Keratinocyte (primary cell): ENCODE data around the gene ZNF780A. TPM values are rescaled to one million over a fixed set of nuclear protein-coding genes. Genes with fewer than 3 reads are reported as not detected.
"Not testable (repeated sequence)": the region's sequence is repeated elsewhere in the genome, so short reads cannot be mapped to it uniquely, and the experiment has no call there.

Experiments used
- DNase-seq: peaks from one replicate; pipeline ENCODE4 v3.0.0-alpha.2; 2011; ENCODE audit warnings: low read depth, missing footprints, low spot score
- FAIRE-seq: peaks from 2 replicates; lab custom pipeline; 2011; peaks lifted over from hg19 to GRCh38; lab: Jason Lieb, UNC
- H2AFZ ChIP-seq: 2 replicates; pipeline ENCODE4 v1.6.0; 2012; ENCODE audit warnings: low read length, control low read depth, inconsistent platforms; ENCODE audit not compliant: control insufficient read depth
- H3K27ac ChIP-seq: 2 replicates; pipeline ENCODE4 v1.5.1; 2011; ENCODE audit warnings: low read length; ENCODE audit not compliant: control insufficient read depth, insufficient read depth
- H3K27me3 ChIP-seq: 3 replicates; pipeline ENCODE4 v1.6.0; 2011; ENCODE audit warnings: low read length; ENCODE audit not compliant: control insufficient read depth, insufficient read depth; ENCODE audit errors: extremely low read depth
- H3K36me3 ChIP-seq, 2 experiments: 2 replicates in 1 of 2; 3 replicates in 1 of 2; pipeline ENCODE4 v1.5.1; 2011; ENCODE audit warnings: low read length in 2 of 2, mild to moderate bottlenecking in 1 of 2; ENCODE audit not compliant: control insufficient read depth in 2 of 2, insufficient read depth in 2 of 2; ENCODE audit errors: extremely low read depth in 1 of 2
- H3K4me1 ChIP-seq: 3 replicates; pipeline ENCODE4 v1.5.1; 2011; ENCODE audit warnings: low read length; ENCODE audit not compliant: control insufficient read depth, insufficient read depth; ENCODE audit errors: extremely low read depth
- H3K4me2 ChIP-seq: 3 replicates; pipeline ENCODE4 v1.6.0; 2011; ENCODE audit warnings: low read depth, low read length; ENCODE audit not compliant: control insufficient read depth, insufficient read depth; ENCODE audit errors: extremely low read depth
- H3K4me3 ChIP-seq, 3 experiments: fragments of 200-600 bp in 1 of 3; sonication (generic) in 1 of 3; 2 replicates in 2 of 3; 3 replicates in 1 of 3; pipeline ENCODE4 v1.5.1; 2011 to 2016; ENCODE audit warnings: low read length in 3 of 3, mild to moderate bottlenecking in 3 of 3, control low read depth in 2 of 3, inconsistent platforms in 1 of 3, low read depth in 1 of 3, mixed read lengths in 1 of 3, mixed run types in 1 of 3, moderate library complexity in 1 of 3; ENCODE audit not compliant: control insufficient read depth in 2 of 3, insufficient read depth in 2 of 3; ENCODE audit errors: extremely low read depth in 1 of 3
- H3K79me2 ChIP-seq: 2 replicates; pipeline ENCODE4 v1.6.0; 2012; ENCODE audit warnings: low read length; ENCODE audit not compliant: control insufficient read depth, insufficient read depth
- H3K9ac ChIP-seq: 3 replicates; pipeline ENCODE4 v1.6.0; 2011; ENCODE audit warnings: low read length; ENCODE audit not compliant: control insufficient read depth, insufficient read depth; ENCODE audit errors: extremely low read depth
- H3K9me1 ChIP-seq: 3 replicates; pipeline ENCODE4 v1.6.0; 2011; ENCODE audit warnings: low read length; ENCODE audit not compliant: control insufficient read depth, insufficient read depth; ENCODE audit errors: extremely low read depth
- H3K9me3 ChIP-seq: 2 replicates; pipeline ENCODE4 v1.5.1; 2012; ENCODE audit warnings: low read depth, low read length; ENCODE audit not compliant: control insufficient read depth
- H4K20me1 ChIP-seq: 3 replicates; pipeline ENCODE4 v1.6.0; 2011; ENCODE audit warnings: low read length; ENCODE audit not compliant: control insufficient read depth, insufficient read depth; ENCODE audit errors: extremely low read depth
- EZH2 ChIP-seq: IDR thresholded peaks from one replicate; pipeline ENCODE4 v1.6.1; 2012; ENCODE audit warnings: inconsistent platforms, mild to moderate bottlenecking, low read length, moderate library complexity
- dilution Hi-C: fragments of 300-500 bp; cut with MboI; formaldehyde crosslinking; loops from one replicate; pipeline ENCODE4 v1.7.0; 2020; ENCODE audit warnings: low sequenced_read_pairs; ENCODE audit not compliant: extremely low pct_ligation_motif_present
- polyA plus RNA-seq, 5 experiments: library from polyadenylated mRNA; depleted of rRNA in 3 of 5; stranded (reverse) in 3 of 5; stranded (forward) in 1 of 5; unstranded in 1 of 5; fragments of >200 nt; gene quantifications; 1 replicate in 1 of 5; 2 replicates in 3 of 5; 3 replicates in 1 of 5; pipeline versions ENCODE4 v1.2.1 to v1.2.3, GENCODE V29; 2011 to 2012; ENCODE audit warnings: missing spikeins in 2 of 5, low read depth in 1 of 5, low replicate concordance in 1 of 5
- TF ChIP-seq, protein P1 (sequence below), 3 experiments: IDR thresholded peaks in 1 of 3; conservative IDR thresholded peaks in 1 of 3; optimal IDR thresholded peaks in 1 of 3; 2 replicates in 2 of 3; 3 replicates in 1 of 3; pipeline versions ENCODE3 to v1.5.1; 2011; ENCODE audit warnings: low read length in 3 of 3, mild to moderate bottlenecking in 3 of 3, moderate library complexity in 2 of 3, control low read depth in 1 of 3, inconsistent platforms in 1 of 3; ENCODE audit not compliant: insufficient read depth in 2 of 3; ENCODE audit errors: extremely low read depth in 1 of 3

The ZNF780A gene
- polyA plus RNA-seq, 1 donor (not counting 4 experiments of a cell fraction or from before 2014, with no cell fraction given), result 19.0 TPM

DNA sequence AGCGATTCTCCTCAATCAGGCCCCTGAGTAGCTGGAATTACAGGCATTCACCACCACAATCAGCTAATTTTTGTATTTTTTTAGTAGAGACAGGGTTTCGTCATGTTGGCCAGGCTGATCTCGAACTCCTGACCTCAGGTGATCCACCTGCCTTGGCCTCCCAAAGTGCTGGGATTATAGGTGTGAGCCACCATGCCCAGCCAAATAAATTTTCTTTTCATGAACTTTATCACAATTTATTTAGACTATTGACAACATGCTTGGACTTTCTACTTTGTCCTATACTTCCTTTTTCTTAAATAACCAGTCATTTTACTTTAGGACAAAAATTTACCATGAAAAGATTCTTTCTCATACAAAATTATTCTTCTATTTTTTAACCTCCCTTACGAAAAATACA, 21.5 kb upstream of the ZNF780A start:
- H3K79me2 ChIP-seq, H3K9ac ChIP-seq, FAIRE-seq, H3K9me3 ChIP-seq, dilution Hi-C loops, H3K4me3 ChIP-seq, H3K4me2 ChIP-seq, H3K9me1 ChIP-seq, H3K36me3 ChIP-seq, H3K27ac ChIP-seq, H3K27me3 ChIP-seq, H2AFZ ChIP-seq, H4K20me1 ChIP-seq, DNase-seq, H3K4me1 ChIP-seq: not testable (repeated sequence)

- Histone ChIP-seq H2AFZ (no peak overlapping the region), H3K36me3 (no peaks in the 10 kb centered on the region), H3K27me3 (no peaks in the 10 kb centered on the region), H3K4me1 (no peaks in the 10 kb centered on the region), H3K4me3 (no peak overlapping the region), H3K79me2 (no peaks in the 10 kb centered on the region), H3K9ac (no peak overlapping the region), H3K9me1 (no peaks in the 10 kb centered on the region), H3K4me2 (no peak overlapping the region), H3K9me3 (no peaks in the 10 kb centered on the region), H3K27ac (no peak overlapping the region), H4K20me1 (no peaks in the 10 kb centered on the region)
- TF ChIP-seq EZH2, result no peak
- TF ChIP-seq, protein P1, sequence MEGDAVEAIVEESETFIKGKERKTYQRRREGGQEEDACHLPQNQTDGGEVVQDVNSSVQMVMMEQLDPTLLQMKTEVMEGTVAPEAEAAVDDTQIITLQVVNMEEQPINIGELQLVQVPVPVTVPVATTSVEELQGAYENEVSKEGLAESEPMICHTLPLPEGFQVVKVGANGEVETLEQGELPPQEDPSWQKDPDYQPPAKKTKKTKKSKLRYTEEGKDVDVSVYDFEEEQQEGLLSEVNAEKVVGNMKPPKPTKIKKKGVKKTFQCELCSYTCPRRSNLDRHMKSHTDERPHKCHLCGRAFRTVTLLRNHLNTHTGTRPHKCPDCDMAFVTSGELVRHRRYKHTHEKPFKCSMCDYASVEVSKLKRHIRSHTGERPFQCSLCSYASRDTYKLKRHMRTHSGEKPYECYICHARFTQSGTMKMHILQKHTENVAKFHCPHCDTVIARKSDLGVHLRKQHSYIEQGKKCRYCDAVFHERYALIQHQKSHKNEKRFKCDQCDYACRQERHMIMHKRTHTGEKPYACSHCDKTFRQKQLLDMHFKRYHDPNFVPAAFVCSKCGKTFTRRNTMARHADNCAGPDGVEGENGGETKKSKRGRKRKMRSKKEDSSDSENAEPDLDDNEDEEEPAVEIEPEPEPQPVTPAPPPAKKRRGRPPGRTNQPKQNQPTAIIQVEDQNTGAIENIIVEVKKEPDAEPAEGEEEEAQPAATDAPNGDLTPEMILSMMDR (optimal IDR thresholded peaks at IDR 0.05 in 1 of 3, IDR thresholded peaks at IDR 0.05 in 1 of 3, conservative IDR thresholded peaks at IDR 0.05 in 1 of 3; ENCODE audit: extremely low read depth in 1 of 3, insufficient read depth in 2 of 3, low read length in 3 of 3), result no peak
- FAIRE-seq, result no peak
- no peak for DNase-seq
- dilution Hi-C loops, result no loop called here
Observed at GRCh38 chr19:40110570-40110969, 19.8 kb upstream of the ZNF780A start.

DNA sequence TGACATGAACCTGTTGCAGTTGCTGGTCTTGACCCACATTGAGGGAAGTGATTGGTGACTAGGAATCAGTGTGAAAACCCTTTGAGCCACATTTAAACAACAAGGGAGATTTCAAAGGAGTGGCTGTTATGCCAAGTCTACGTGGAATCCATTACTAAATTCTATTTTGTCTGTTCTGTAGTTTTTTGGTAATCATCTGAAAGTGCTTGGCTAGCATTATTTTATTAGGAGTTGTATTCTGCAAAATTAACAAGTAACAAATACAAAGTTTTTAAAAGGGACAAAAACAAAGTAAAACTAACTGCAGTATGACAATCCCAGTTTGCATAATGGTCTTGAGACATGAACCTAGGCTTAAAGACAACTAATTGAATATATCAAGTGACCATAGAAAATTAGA, 14.0 kb upstream of the ZNF780A start:
- no peaks in the 10 kb centered on the region for H3K79me2 ChIP-seq
- no peak for DNase-seq
- H3K27me3 ChIP-seq, result no peaks in the 10 kb centered on the region
- no peak overlapping the region for H3K9ac ChIP-seq
- H3K4me1 ChIP-seq, result no peaks in the 10 kb centered on the region
- no peak overlapping the region for H3K27ac ChIP-seq
- H3K36me3 ChIP-seq, result no peaks in the 10 kb centered on the region
- H3K4me3 ChIP-seq, result no peak overlapping the region
- H3K9me3 ChIP-seq, result no peaks in the 10 kb centered on the region
- no peak for FAIRE-seq
- no peak overlapping the region for H3K4me2 ChIP-seq
- H3K9me1 ChIP-seq, result no peaks in the 10 kb centered on the region
- no peak for TF ChIP-seq EZH2
- TF ChIP-seq, protein P1 (optimal IDR thresholded peaks at IDR 0.05 in 1 of 3, IDR thresholded peaks at IDR 0.05 in 1 of 3, conservative IDR thresholded peaks at IDR 0.05 in 1 of 3; ENCODE audit: extremely low read depth in 1 of 3, insufficient read depth in 2 of 3, low read length in 3 of 3), result no peak
- dilution Hi-C loops, result no loop called here
- no peak overlapping the region for H2AFZ ChIP-seq
- H4K20me1 ChIP-seq, result no peaks in the 10 kb centered on the region
